ENCODE results near the gene PPP3CA.

PPP3CA gene

GRCh38 chr4:101175896-101176676 is 171.2 kb downstream of the PPP3CA start:
- DNase-seq (ENCODE audit: low spot score) = no peak

GRCh38 chr4:101174679-101175345 is 172.5 kb downstream of the PPP3CA start:
- no peak for DNase-seq (ENCODE audit: low spot score)

GRCh38 chr4:101172369-101172768 is 175.0 kb downstream of the PPP3CA start:
- no peak for DNase-seq (ENCODE audit: low spot score)

- DNase-seq (ENCODE audit: low spot score) = no peak
Observed at GRCh38 chr4:101171747-101172146, 175.6 kb downstream of the PPP3CA start.

- DNase-seq (ENCODE audit: low spot score) = peak; percentile 85
Observed at GRCh38 chr4:101169044-101170014, 178.0 kb downstream of the PPP3CA start.

GRCh38 chr4:101163936-101164335 is 183.4 kb downstream of the PPP3CA start:
- DNase-seq (ENCODE audit: low spot score) = no peak

GRCh38 chr4:101162990-101163380 is 184.3 kb downstream of the PPP3CA start:
- DNase-seq (ENCODE audit: low spot score) = no peak

- DNase-seq (ENCODE audit: low spot score) = no peak
Observed at GRCh38 chr4:101160792-101161592, 186.3 kb downstream of the PPP3CA start.

- no peak for DNase-seq (ENCODE audit: low spot score)
Observed at GRCh38 chr4:101158507-101158906, 188.8 kb downstream of the PPP3CA start.

GRCh38 chr4:101158134-101158482 is 189.2 kb downstream of the PPP3CA start:
- peak; percentile 61 for DNase-seq (ENCODE audit: low spot score)

- no peak for DNase-seq (ENCODE audit: low spot score)
Observed at GRCh38 chr4:101157415-101158133, 189.8 kb downstream of the PPP3CA start.

GRCh38 chr4:101156619-101157310 is 190.6 kb downstream of the PPP3CA start:
- DNase-seq (ENCODE audit: low spot score) = no peak

- no peak for DNase-seq (ENCODE audit: low spot score)
Observed at GRCh38 chr4:101155945-101156344, 191.4 kb downstream of the PPP3CA start.

- no peak for DNase-seq (ENCODE audit: low spot score)
Observed at GRCh38 chr4:101155368-101155767, 192.0 kb downstream of the PPP3CA start.

GRCh38 chr4:101153653-101154052 is 193.7 kb downstream of the PPP3CA start:
- no peak for DNase-seq (ENCODE audit: low spot score)

- DNase-seq (ENCODE audit: low spot score) = no peak
Observed at GRCh38 chr4:101152521-101152920, 194.8 kb downstream of the PPP3CA start.

GRCh38 chr4:101148551-101148950 is 198.8 kb downstream of the PPP3CA start:
- no peak for DNase-seq (ENCODE audit: low spot score)

GRCh38 chr4:101147283-101147682 is 200.0 kb downstream of the PPP3CA start:
- DNase-seq (ENCODE audit: low spot score) = no peak

- no peak for DNase-seq (ENCODE audit: low spot score)
Observed at GRCh38 chr4:101145021-101145420, 202.3 kb downstream of the PPP3CA start.

- DNase-seq (ENCODE audit: low spot score) = no peak
Observed at GRCh38 chr4:101142259-101142658, 205.1 kb downstream of the PPP3CA start.

Measured in pons (tissue), 1 donor.